Measurements from ENCODE around the gene SNX9. TPM values are rescaled to one million over a fixed set of nuclear protein-coding genes. Genes with fewer than 3 reads are reported as not detected.

The SNX9 gene
- polyA plus RNA-seq, 2 of the 4 experiments (the other 2 are of a cell fraction) = 13.9 to 29.8 TPM

GRCh38 chr6:157775376-157775775 lies 47.7 kb upstream of the SNX9 start:
- DNase-seq (ENCODE audit: low read depth in 1 of 2, low spot score in 1 of 2) = no peak
- Histone ChIP-seq H3K4me2 (no peak overlapping the region), H3K9me3 (no peaks in the 10 kb centered on the region), H3K27ac (no peak overlapping the region), H3K4me1 (peaks cover 29% of the 10 kb centered on the region), H3K4me3 (no peak overlapping the region)
- WGBS (ENCODE audit: missing lambda C conversion rate) = 92% methylated on average over 3 of the region's 3 CpGs
- TF ChIP-seq FOXS1 (CRISPR knock-in tag; IDR thresholded peaks at IDR 0.05) (no peak), RCOR1 (IDR thresholded peaks at IDR 0.05; ENCODE audit: low read depth, low read length) (no peak), RARB (CRISPR knock-in tag; IDR thresholded peaks at IDR 0.05) (no peak), MYC (IDR thresholded peaks at IDR 0.05; ENCODE audit: borderline replicate concordance, low read length) (no peak), POLR2A (IDR thresholded peaks at IDR 0.05; ENCODE audit: low read length) (no peak), ZSCAN20 (CRISPR knock-in tag; IDR thresholded peaks at IDR 0.05) (no peak), HEYL (CRISPR knock-in tag; IDR thresholded peaks at IDR 0.05) (no peak)
- TF ChIP-seq, protein P1, sequence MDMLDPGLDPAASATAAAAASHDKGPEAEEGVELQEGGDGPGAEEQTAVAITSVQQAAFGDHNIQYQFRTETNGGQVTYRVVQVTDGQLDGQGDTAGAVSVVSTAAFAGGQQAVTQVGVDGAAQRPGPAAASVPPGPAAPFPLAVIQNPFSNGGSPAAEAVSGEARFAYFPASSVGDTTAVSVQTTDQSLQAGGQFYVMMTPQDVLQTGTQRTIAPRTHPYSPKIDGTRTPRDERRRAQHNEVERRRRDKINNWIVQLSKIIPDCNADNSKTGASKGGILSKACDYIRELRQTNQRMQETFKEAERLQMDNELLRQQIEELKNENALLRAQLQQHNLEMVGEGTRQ (IDR thresholded peaks at IDR 0.05) = no peak
- TF ChIP-seq, protein P2, sequence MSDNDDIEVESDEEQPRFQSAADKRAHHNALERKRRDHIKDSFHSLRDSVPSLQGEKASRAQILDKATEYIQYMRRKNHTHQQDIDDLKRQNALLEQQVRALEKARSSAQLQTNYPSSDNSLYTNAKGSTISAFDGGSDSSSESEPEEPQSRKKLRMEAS (IDR thresholded peaks at IDR 0.05) = no peak
- ATAC-seq = no peak
- ChIA-PET CTCF (no interaction called here), POLR2A (no interaction called here)
- no peak for FAIRE-seq

DNA sequence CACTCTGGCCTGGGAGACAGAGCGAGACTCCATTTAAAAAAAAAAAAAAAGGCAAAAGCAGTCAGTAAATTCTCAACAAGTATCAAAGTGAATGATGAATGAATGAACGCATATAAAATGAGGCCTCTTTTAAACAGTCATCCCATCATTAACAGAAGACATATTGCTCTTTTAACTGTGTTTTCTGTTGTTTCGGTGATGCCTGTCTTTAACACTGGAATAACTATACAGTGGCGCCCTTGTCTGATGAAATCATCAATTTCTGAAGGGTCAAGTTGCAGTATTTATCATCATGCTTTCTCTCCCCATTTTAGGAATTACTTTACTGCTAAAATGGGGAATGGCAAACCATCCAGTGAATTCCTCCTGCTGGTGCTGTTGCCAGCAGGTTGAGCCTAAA lies 45.7 kb upstream of the SNX9 start:
- DNase-seq (ENCODE audit: low read depth in 1 of 2, low spot score in 1 of 2) (no peak), ATAC-seq (no peak), FAIRE-seq (no peak)
- Histone ChIP-seq H3K27ac (no peak overlapping the region), H3K4me1 (peaks cover 23% of the 10 kb centered on the region), H3K4me3 (no peak overlapping the region), H3K4me2 (no peak overlapping the region), H3K9me3 (no peaks in the 10 kb centered on the region)
- TF ChIP-seq RAD21 (conservative IDR thresholded peaks at IDR 0.05 in 1 of 2, IDR thresholded peaks at IDR 0.05 in 1 of 2) (no peak), HOXB13 (CRISPR knock-in tag; IDR thresholded peaks at IDR 0.05; ENCODE audit: low read depth) (no peak), ZC3H11A (IDR thresholded peaks at IDR 0.05) (no peak), POLR2A (IDR thresholded peaks at IDR 0.05; ENCODE audit: low read length) (no peak), CHD4 (IDR thresholded peaks at IDR 0.05; ENCODE audit: borderline replicate concordance) (no peak), CBX2 (IDR thresholded peaks at IDR 0.05; ENCODE audit: borderline replicate concordance, low read depth) (no peak), MAFK (IDR thresholded peaks at IDR 0.05; ENCODE audit: partially characterized antibody) (no peak), HDAC2 (IDR thresholded peaks at IDR 0.05) (no peak)
- ChIA-PET POLR2A (no interaction called here), CTCF (no interaction called here)
- 83% methylated on average over 4 of the region's 4 CpGs for WGBS (ENCODE audit: missing lambda C conversion rate)

DNA sequence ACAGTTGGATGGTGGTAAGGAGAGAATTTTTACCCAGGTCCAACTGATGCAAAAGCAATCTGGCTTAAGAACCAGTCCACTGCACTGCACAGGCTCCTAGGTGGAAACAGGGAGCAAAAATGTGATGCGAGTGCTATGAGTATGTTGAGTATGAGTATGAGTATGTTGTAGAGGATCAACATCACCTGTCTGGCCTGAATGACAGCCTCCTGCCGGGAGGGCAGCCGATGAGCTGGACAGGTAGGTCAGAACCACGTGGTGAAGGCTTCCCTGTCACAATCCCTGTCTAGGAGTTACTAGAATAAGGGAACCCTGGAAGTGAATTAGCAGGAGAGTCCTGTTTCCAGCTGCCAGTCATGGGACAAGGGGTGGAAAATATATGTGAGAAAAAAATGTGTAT lies 44.3 kb upstream of the SNX9 start:
- ATAC-seq = no peak
- Histone ChIP-seq H3K4me3 (no peak overlapping the region), H3K4me2 (no peak overlapping the region), H3K27ac (peak overlapping the region; percentile 48 to 75; a peak in 3 of 6 replicates), H3K9me3 (no peaks in the 10 kb centered on the region), H3K4me1 (peaks cover 23% of the 10 kb centered on the region)
- no peak for DNase-seq (ENCODE audit: low read depth in 1 of 2, low spot score in 1 of 2)
- no peak for FAIRE-seq
- TF ChIP-seq HOXB13 (CRISPR knock-in tag; IDR thresholded peaks at IDR 0.05; ENCODE audit: low read depth) = no peak
- TF ChIP-seq RFX5 (IDR thresholded peaks at IDR 0.05) = no peak
- TF ChIP-seq TFCP2L1 (CRISPR knock-in tag; IDR thresholded peaks at IDR 0.05) = no peak
- no peak for TF ChIP-seq FOSL2 (IDR thresholded peaks at IDR 0.05)
- no peak for TF ChIP-seq FOSL2 (CRISPR knock-in tag; IDR thresholded peaks at IDR 0.05)
- no peak for TF ChIP-seq POLR2AphosphoS2 (conservative IDR thresholded peaks at IDR 0.05; ENCODE audit: low read length)
- no peak for TF ChIP-seq CHD4 (IDR thresholded peaks at IDR 0.05; ENCODE audit: borderline replicate concordance)
- TF ChIP-seq NR3C1 (IDR thresholded peaks at IDR 0.05) = no peak
- TF ChIP-seq MYC (IDR thresholded peaks at IDR 0.05; ENCODE audit: borderline replicate concordance, low read length) = no peak
- TF ChIP-seq HEYL (CRISPR knock-in tag; IDR thresholded peaks at IDR 0.05) = no peak
- no peak for TF ChIP-seq POLR2A (IDR thresholded peaks at IDR 0.05; ENCODE audit: low read length)
- no peak for TF ChIP-seq EP300 (IDR thresholded peaks at IDR 0.05)
- 78% methylated on average over 4 of the region's 4 CpGs for WGBS (ENCODE audit: missing lambda C conversion rate)
- CTCF ChIA-PET = interaction anchor here (0.9 to 1.5 kb wide), 3 partner anchors 9 to 94 kb away, joined by 3 to 6 read pairs (median 3); no protein-coding TSS in a partner anchor
- POLR2A ChIA-PET = no interaction called here

All from A549 (cell line).